Neural progenitor cell (in vitro differentiated cells): Measurements from ENCODE around the gene PLD4.

Source experiments
- EZH2 ChIP-seq: fragments of 200-600 bp; sonication (generic); IDR thresholded peaks from 2 replicates; pipeline ENCODE4 v1.6.1; 2017; ENCODE audit warnings: antibody characterized with exemption, mild to moderate bottlenecking, moderate library complexity
- EZH2phosphoT487 ChIP-seq: fragments of 200-600 bp; sonication (generic); IDR thresholded peaks from 2 replicates; pipeline ENCODE4 v1.6.1; 2017; ENCODE audit warnings: antibody characterized with exemption
- TF ChIP-seq, protein P1 (sequence below): fragments of 200-600 bp; sonication (generic); IDR thresholded peaks from 2 replicates; pipeline ENCODE4 v1.5.1; 2017; ENCODE audit warnings: antibody characterized with exemption, mild to moderate bottlenecking

- TF ChIP-seq, protein P1, sequence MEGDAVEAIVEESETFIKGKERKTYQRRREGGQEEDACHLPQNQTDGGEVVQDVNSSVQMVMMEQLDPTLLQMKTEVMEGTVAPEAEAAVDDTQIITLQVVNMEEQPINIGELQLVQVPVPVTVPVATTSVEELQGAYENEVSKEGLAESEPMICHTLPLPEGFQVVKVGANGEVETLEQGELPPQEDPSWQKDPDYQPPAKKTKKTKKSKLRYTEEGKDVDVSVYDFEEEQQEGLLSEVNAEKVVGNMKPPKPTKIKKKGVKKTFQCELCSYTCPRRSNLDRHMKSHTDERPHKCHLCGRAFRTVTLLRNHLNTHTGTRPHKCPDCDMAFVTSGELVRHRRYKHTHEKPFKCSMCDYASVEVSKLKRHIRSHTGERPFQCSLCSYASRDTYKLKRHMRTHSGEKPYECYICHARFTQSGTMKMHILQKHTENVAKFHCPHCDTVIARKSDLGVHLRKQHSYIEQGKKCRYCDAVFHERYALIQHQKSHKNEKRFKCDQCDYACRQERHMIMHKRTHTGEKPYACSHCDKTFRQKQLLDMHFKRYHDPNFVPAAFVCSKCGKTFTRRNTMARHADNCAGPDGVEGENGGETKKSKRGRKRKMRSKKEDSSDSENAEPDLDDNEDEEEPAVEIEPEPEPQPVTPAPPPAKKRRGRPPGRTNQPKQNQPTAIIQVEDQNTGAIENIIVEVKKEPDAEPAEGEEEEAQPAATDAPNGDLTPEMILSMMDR: no peak
- TF ChIP-seq EZH2phosphoT487 (no peak), EZH2 (no peak)
Measured at GRCh38 chr14:104978746-104979691, 54.3 kb downstream of the PLD4 start.
